K562 (cell line): ENCODE measurements around the gene GLYAT. TPM values are rescaled to one million over a fixed set of nuclear protein-coding genes. Genes with fewer than 3 reads are reported as not detected.
A peak's percentile ranks its signal among the peaks of the same experiment; 100 is the strongest.

Experiments used
- ARID1B ChIP-seq: fragments of 450-650 bp; IDR thresholded peaks from 2 replicates; pipeline ENCODE4 v1.6.1; 2016; ENCODE audit warnings: antibody characterized with exemption, mild to moderate bottlenecking, inconsistent platforms
- EP400 ChIP-seq: fragments of 450-650 bp; IDR thresholded peaks from 2 replicates; pipeline ENCODE4 v1.6.1; 2017; ENCODE audit warnings: antibody characterized with exemption, mild to moderate bottlenecking, moderate library complexity
- FOXK2 ChIP-seq, 2 experiments: fragments of 450-650 bp; IDR thresholded peaks in 1 of 2; conservative IDR thresholded peaks in 1 of 2; 2 replicates each; pipeline ENCODE4 v1.6.1; 2016; ENCODE audit warnings: low read depth in 2 of 2, mild to moderate bottlenecking in 1 of 2
- MBD2 ChIP-seq: sonication (generic); IDR thresholded peaks from 2 replicates; pipeline ENCODE4 v1.6.1; 2016; ENCODE audit warnings: low read depth, borderline replicate concordance
- MNT ChIP-seq, 2 experiments: fragments of 450-650 bp; conservative IDR thresholded peaks; 2 replicates each; pipeline ENCODE4 v1.6.1; 2017; ENCODE audit warnings: mild to moderate bottlenecking in 2 of 2, moderate library complexity in 2 of 2
- MTA2 ChIP-seq: fragments of 450-650 bp; IDR thresholded peaks from 2 replicates; pipeline ENCODE4 v1.6.1; 2016; ENCODE audit warnings: low read depth
- NBN ChIP-seq: fragments of 450-650 bp; IDR thresholded peaks from 2 replicates; pipeline ENCODE4 v1.6.1; 2016; ENCODE audit warnings: low read depth, mild to moderate bottlenecking
- NFRKB ChIP-seq: fragments of 450-650 bp; IDR thresholded peaks from 2 replicates; pipeline ENCODE4 v1.6.1; 2016; ENCODE audit warnings: low read depth
- PHF21A ChIP-seq: fragments of 450-650 bp; IDR thresholded peaks from 2 replicates; pipeline ENCODE4 v1.6.1; 2017; ENCODE audit warnings: low read depth, borderline replicate concordance
- POLR2AphosphoS2 ChIP-seq: IDR thresholded peaks from 2 replicates; pipeline ENCODE4 v1.6.1; 2012; ENCODE audit warnings: low read length, improper control_type of control experiment
- POLR2H ChIP-seq: IDR thresholded peaks from 2 replicates; pipeline ENCODE4 v1.6.1; 2016; ENCODE audit warnings: missing genetic modification characterization, low read depth, mild to moderate bottlenecking, control low read depth, missing compliant biosample characterization, moderate library complexity
- RBFOX2 ChIP-seq: fragments of 200-400 bp; formaldehyde crosslinking; IDR thresholded peaks from 2 replicates; pipeline ENCODE4 v1.6.1; 2017; ENCODE audit warnings: low read depth, mild to moderate bottlenecking, low read length, moderate library complexity
- RFX7 ChIP-seq: fragments of 250-450 bp; sonication (Bioruptor Pico); IDR thresholded peaks from 2 replicates; pipeline ENCODE4 v1.5.1; 2021; ENCODE audit warnings: mild to moderate bottlenecking
- U2AF2 ChIP-seq: fragments of 200-400 bp; formaldehyde crosslinking; optimal IDR thresholded peaks from 2 replicates; pipeline ENCODE3; 2017; ENCODE audit warnings: low read depth, mild to moderate bottlenecking, low read length
- ZNF124 ChIP-seq: sonication (generic); formaldehyde crosslinking; IDR thresholded peaks from 2 replicates; pipeline ENCODE4 v1.8.1; 2022; ENCODE audit warnings: missing genetic modification reagents
- ZNF174 ChIP-seq: fragments of 250-450 bp; sonication (Bioruptor Pico); IDR thresholded peaks from 2 replicates; pipeline ENCODE4 v1.4.0; 2020; ENCODE audit warnings: mild to moderate bottlenecking
- ZNF395 ChIP-seq: fragments of 200-800 bp; sonication (Bioruptor generic); IDR thresholded peaks from 2 replicates; pipeline ENCODE4 v1.6.1; 2017; ENCODE audit warnings: missing genetic modification characterization, missing compliant biosample characterization
- ZNF449 ChIP-seq: fragments of 250-450 bp; sonication (Bioruptor Pico); IDR thresholded peaks from 2 replicates; pipeline ENCODE4 v1.8.0; 2022; ENCODE audit warnings: moderate library complexity, mild to moderate bottlenecking, inconsistent platforms
- ZNF561 ChIP-seq: fragments of 450-650 bp; formaldehyde crosslinking; conservative IDR thresholded peaks from 2 replicates; pipeline ENCODE4 v1.4.0; 2020; ENCODE audit warnings: mild to moderate bottlenecking, moderate library complexity
- ZNF592 ChIP-seq: fragments of 450-650 bp; IDR thresholded peaks from 2 replicates; pipeline ENCODE4 v1.6.1; 2017; ENCODE audit warnings: antibody characterized with exemption, mild to moderate bottlenecking
- polyA plus RNA-seq, 8 experiments: library from polyadenylated mRNA; depleted of rRNA in 4 of 8; stranded (reverse) in 5 of 8; unstranded in 3 of 8; fragments of >200 nt; fragmentation: Nextera tagmentation in 2 of 8; fragmentation: Illumina TruSeq in 1 of 8; extraction: Ambion mirVana in 2 of 8; extraction: Trizol in 1 of 8; gene quantifications; 2 replicates each; pipeline versions ENCODE4 v1.2.1 to v1.2.3, GENCODE V29; 2011 to 2014; ENCODE audit warnings: inconsistent platforms in 1 of 8, missing spikeins in 1 of 8
- total RNA-seq, 7 experiments: library from RNA; depleted of rRNA in 6 of 7; stranded (reverse); fragments of >200 nt in 6 of 7; fragmentation: Illumina TruSeq in 2 of 7; extraction: Trizol in 2 of 7; gene quantifications; 2 replicates each; pipeline versions ENCODE4 v1.2.1 to v1.2.3, GENCODE V29; 2011 to 2021; ENCODE audit warnings: low replicate concordance in 1 of 7

The GLYAT gene
- total and polyA plus RNA-seq, 9 of the 15 experiments (the other 6 are each of a cell fraction or from before 2014, with no cell fraction given): not detected

GRCh38 chr11:58776891-58777710 is 45.4 kb upstream of the GLYAT start (continued):
- TF ChIP-seq NBN: 0 out of 2 replicates have a peak, but pooled peaks have one; percentile 24
- peak; percentile 83 for TF ChIP-seq MTA2
- no peak for TF ChIP-seq U2AF2
- TF ChIP-seq ZNF561 (CRISPR knock-in tag): no peak
- TF ChIP-seq ZNF124: no peak
- TF ChIP-seq EP400: peak; percentile 70
- TF ChIP-seq NFRKB: peak; percentile 94
- no peak for TF ChIP-seq POLR2AphosphoS2
- no peak for TF ChIP-seq PHF21A
- peak; percentile 37; the same call in 1 of the 2 replicates for TF ChIP-seq MBD2
- peak; percentile 51 for TF ChIP-seq RBFOX2
- TF ChIP-seq ZNF592: peak; percentile 91
- peak; percentile 48; the same call in 1 of the 2 replicates for TF ChIP-seq POLR2H (tag)
- no peak for TF ChIP-seq ZNF174 (CRISPR knock-in tag)
- TF ChIP-seq ARID1B: peak; percentile 96
- no peak for TF ChIP-seq RFX7 (CRISPR knock-in tag)
- 0 out of 4 replicates have a peak, but pooled peaks of 1 of the 2 experiments have one; percentile 54 for TF ChIP-seq FOXK2 (conservative IDR thresholded peaks at IDR 0.05 in 1 of 2, IDR thresholded peaks at IDR 0.05 in 1 of 2; ENCODE audit: low read depth in 2 of 2)
- TF ChIP-seq ZNF395 (CRISPR knock-in tag): peak; percentile 90
- no peak for TF ChIP-seq ZNF449
- peak; percentile 43 to 66; a peak in 3 of 4 replicates for TF ChIP-seq MNT (conservative IDR thresholded peaks at IDR 0.05)
